Measurements from ENCODE around the gene RMI2. TPM values are rescaled to one million over a fixed set of nuclear protein-coding genes. Genes with fewer than 3 reads are reported as not detected.

Gene RMI2
- total and polyA plus RNA-seq, 2 of the 8 experiments (the other 6 are each of a cell fraction or from before 2014, with no cell fraction given): 58.2 to 96.0 TPM

GRCh38 chr16:11328172-11329070 lies 16.8 kb upstream of the RMI2 start:
- peak; percentile 78 to 94 for DNase-seq (ENCODE audit: low read depth in 1 of 2, low spot score in 2 of 2)
- peak; percentile 63 for FAIRE-seq
- peaks cover 13 to 16% (median 13%) of the 10 kb centered on the region in 4 experiments; a peak in 6 of 7 replicates for H3K4me1 ChIP-seq (replicated peaks in 1 of 4; ENCODE audit: control insufficient read depth in 3 of 4, insufficient read depth in 4 of 4, low read length in 3 of 4)
- WGBS, 2 experiments (ENCODE audit: extremely low coverage in 1 of 2, insufficient coverage in 1 of 2, insufficient read length in 1 of 2, insufficient replicate concordance in 2 of 2, low coverage in 1 of 2, low lambda C conversion rate in 2 of 2, missing lambda C conversion rate in 1 of 2): 14% methylated on average over 12 of the region's 12 CpGs; no CpG with 5 or more reads in 1 of the 2 experiments
- peak overlapping the region; percentile 70 to 91 for H3K4me2 ChIP-seq (ENCODE audit: insufficient read depth in 1 of 2, low read depth in 2 of 2, low read length in 2 of 2)
- peak overlapping the region in 3 of 4 experiments; percentile 36 to 66 (median 53); a peak in 4 of 7 replicates for H3K9ac ChIP-seq (replicated peaks in 1 of 4; ENCODE audit: extremely low read depth in 1 of 4, low read depth in 3 of 4, low read length in 3 of 4)
- peak overlapping the region in 3 of 4 experiments; percentile 5 to 50 (median 23); a peak in 4 of 8 replicates for H3K4me3 ChIP-seq (ENCODE audit: extremely low read depth in 1 of 4, insufficient read depth in 2 of 4, low read depth in 3 of 4, low read length in 4 of 4)
- peaks cover 2% of the 10 kb centered on the region; the same call in 1 of the 2 replicates for H3K23me2 ChIP-seq (ENCODE audit: low read depth, low read length)
- H3K4ac ChIP-seq (replicated peaks; ENCODE audit: insufficient read length, low read depth, low read length): peak overlapping the region; percentile 93
- no peak overlapping the region for H2AFZ ChIP-seq (ENCODE audit: low read length)
- no peaks in the 10 kb centered on the region for H3K27me3 ChIP-seq (replicated peaks in 1 of 4; ENCODE audit: control insufficient read depth in 3 of 4, extremely low read depth in 1 of 4, insufficient read depth in 3 of 4, low read length in 3 of 4)
- no peaks in the 10 kb centered on the region for H3K36me3 ChIP-seq (ENCODE audit: control insufficient read depth in 2 of 4, insufficient read depth in 4 of 4, low read length in 3 of 4)
- H3K18ac ChIP-seq (ENCODE audit: extremely low read depth, low read length): peak overlapping the region; percentile 100
- H3K23ac ChIP-seq (ENCODE audit: insufficient read length): no peak overlapping the region
- no peaks in the 10 kb centered on the region for H3K9me3 ChIP-seq (ENCODE audit: insufficient read depth in 2 of 2, low read depth in 1 of 2, low read length in 1 of 2)
- H4K91ac ChIP-seq (replicated peaks; ENCODE audit: insufficient read length, low read length): peak overlapping the region; percentile 97
- peak overlapping the region; percentile 97 for H4K5ac ChIP-seq (ENCODE audit: insufficient read length, low read depth, low read length)
- peak overlapping the region; percentile 91 for H2AK5ac ChIP-seq (ENCODE audit: low read depth, low read length)
- peak overlapping the region; percentile 73; the same call in 1 of the 2 replicates for H2BK15ac ChIP-seq (ENCODE audit: low read length)
- H2BK12ac ChIP-seq (ENCODE audit: low read depth, low read length): peak overlapping the region; percentile 95
- ChIA-PET CTCF (ENCODE audit: partially characterized antibody) (interaction anchor here (0.8 to 1.9 kb wide), 10 partner anchors 8 to 72 kb away, joined by 3 to 6 read pairs (median 3); partner anchors contain the start of gene SOCS1), POLR2A (ENCODE audit: partially characterized antibody) (interaction anchor here (0.6 to 4.0 kb wide), 15 partner anchors 9 to 222 kb away, joined by 3 to 32 read pairs (median 7); partner anchors contain the start of genes PRM1, RMI2 and SOCS1)
- no peaks in the 10 kb centered on the region for H4K20me1 ChIP-seq (replicated peaks in 1 of 2; ENCODE audit: control insufficient read depth in 1 of 2, insufficient read depth in 2 of 2, low read length in 2 of 2)
- H3K14ac ChIP-seq (ENCODE audit: insufficient read length): peak overlapping the region; percentile 3
- H2BK120ac ChIP-seq (replicated peaks; ENCODE audit: low read depth, low read length): peak overlapping the region; percentile 99
- peak overlapping the region; percentile 72; the same call in 1 of the 2 replicates for H4K8ac ChIP-seq (ENCODE audit: extremely low read depth, insufficient read depth, low read length)
- H3K56ac ChIP-seq (replicated peaks; ENCODE audit: insufficient read length, low read depth, low read length): peak overlapping the region; percentile 88
- H3K79me1 ChIP-seq (ENCODE audit: low read depth, low read length): no peaks in the 10 kb centered on the region
- no peaks in the 10 kb centered on the region for H3K79me2 ChIP-seq (ENCODE audit: control insufficient read depth in 1 of 2, insufficient read depth in 2 of 2, low read length in 2 of 2)
- H2BK20ac ChIP-seq (ENCODE audit: low read length): peak overlapping the region; percentile 98
- peak overlapping the region; percentile 94 for H3K27ac ChIP-seq (ENCODE audit: low read depth, low read length)
- H2BK5ac ChIP-seq (ENCODE audit: low read depth, low read length): peak overlapping the region; percentile 99
- TF ChIP-seq, protein P1, sequence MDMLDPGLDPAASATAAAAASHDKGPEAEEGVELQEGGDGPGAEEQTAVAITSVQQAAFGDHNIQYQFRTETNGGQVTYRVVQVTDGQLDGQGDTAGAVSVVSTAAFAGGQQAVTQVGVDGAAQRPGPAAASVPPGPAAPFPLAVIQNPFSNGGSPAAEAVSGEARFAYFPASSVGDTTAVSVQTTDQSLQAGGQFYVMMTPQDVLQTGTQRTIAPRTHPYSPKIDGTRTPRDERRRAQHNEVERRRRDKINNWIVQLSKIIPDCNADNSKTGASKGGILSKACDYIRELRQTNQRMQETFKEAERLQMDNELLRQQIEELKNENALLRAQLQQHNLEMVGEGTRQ (IDR thresholded peaks at IDR 0.05; ENCODE audit: low read length): no peak
- TF ChIP-seq HDAC2 (IDR thresholded peaks at IDR 0.05; ENCODE audit: borderline replicate concordance in 1 of 2, low read depth in 2 of 2, low read length in 2 of 2) (peak in 1 of 2 experiments; percentile 98; a peak in 2 of 4 replicates), TCF12 (IDR thresholded peaks at IDR 0.05; ENCODE audit: low read depth, low read length) (peak; percentile 94), TBP (IDR thresholded peaks at IDR 0.05; ENCODE audit: low read depth, low read length) (peak; percentile 44; the same call in 1 of the 2 replicates), RBBP5 (IDR thresholded peaks at IDR 0.05; ENCODE audit: borderline replicate concordance, low read depth, low read length) (0 out of 2 replicates have a peak, but pooled peaks have one; percentile 30), ASH2L (IDR thresholded peaks at IDR 0.05; ENCODE audit: low read length) (peak; percentile 88)
